Hepatocyte (in vitro differentiated cells): Measurements from ENCODE around the gene PLEKHG7.

Experiments used
- EZH2 ChIP-seq: fragments of 200-600 bp; sonication (generic); IDR thresholded peaks from 2 replicates; pipeline ENCODE4 v1.6.1; 2016; ENCODE audit warnings: antibody characterized with exemption, mild to moderate bottlenecking, borderline replicate concordance
- EZH2phosphoT487 ChIP-seq: fragments of 200-600 bp; sonication (generic); IDR thresholded peaks from one replicate; pipeline ENCODE4 v1.6.1; 2018; ENCODE audit warnings: antibody characterized with exemption, mild to moderate bottlenecking, low read depth, moderate library complexity; ENCODE audit not compliant: unreplicated experiment, severe bottlenecking
- TF ChIP-seq, protein P1 (sequence below): fragments of 200-600 bp; sonication (generic); IDR thresholded peaks from 2 replicates; pipeline ENCODE4 v1.5.1; 2016; ENCODE audit warnings: antibody characterized with exemption, mild to moderate bottlenecking; ENCODE audit not compliant: poor library complexity

DNA sequence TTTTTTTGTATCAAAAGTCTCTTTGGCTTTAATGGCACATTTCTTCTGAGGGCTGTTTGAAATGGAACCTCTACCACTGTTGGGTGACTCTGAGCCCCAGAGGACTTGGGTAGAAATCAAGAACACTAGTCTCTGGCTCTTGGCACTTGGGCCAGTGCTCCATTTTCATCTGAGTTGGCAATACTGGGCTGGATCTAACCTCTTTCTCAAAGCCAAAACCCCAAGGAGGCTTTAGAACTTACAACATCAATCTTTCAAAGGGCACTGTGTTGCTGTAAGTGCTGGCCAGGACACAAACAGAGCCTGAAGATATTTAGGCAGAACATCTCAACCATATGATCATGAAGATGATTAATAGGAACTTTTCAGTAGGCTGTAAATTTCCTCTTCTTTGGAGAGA is 34.0 kb upstream of the PLEKHG7 start:
- TF ChIP-seq, protein P1, sequence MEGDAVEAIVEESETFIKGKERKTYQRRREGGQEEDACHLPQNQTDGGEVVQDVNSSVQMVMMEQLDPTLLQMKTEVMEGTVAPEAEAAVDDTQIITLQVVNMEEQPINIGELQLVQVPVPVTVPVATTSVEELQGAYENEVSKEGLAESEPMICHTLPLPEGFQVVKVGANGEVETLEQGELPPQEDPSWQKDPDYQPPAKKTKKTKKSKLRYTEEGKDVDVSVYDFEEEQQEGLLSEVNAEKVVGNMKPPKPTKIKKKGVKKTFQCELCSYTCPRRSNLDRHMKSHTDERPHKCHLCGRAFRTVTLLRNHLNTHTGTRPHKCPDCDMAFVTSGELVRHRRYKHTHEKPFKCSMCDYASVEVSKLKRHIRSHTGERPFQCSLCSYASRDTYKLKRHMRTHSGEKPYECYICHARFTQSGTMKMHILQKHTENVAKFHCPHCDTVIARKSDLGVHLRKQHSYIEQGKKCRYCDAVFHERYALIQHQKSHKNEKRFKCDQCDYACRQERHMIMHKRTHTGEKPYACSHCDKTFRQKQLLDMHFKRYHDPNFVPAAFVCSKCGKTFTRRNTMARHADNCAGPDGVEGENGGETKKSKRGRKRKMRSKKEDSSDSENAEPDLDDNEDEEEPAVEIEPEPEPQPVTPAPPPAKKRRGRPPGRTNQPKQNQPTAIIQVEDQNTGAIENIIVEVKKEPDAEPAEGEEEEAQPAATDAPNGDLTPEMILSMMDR: no peak
- TF ChIP-seq EZH2 (no peak), EZH2phosphoT487 (no peak)
